NT2/D1 (cell line): ENCODE results near the gene KIAA1217.

Experiments
- SUZ12 ChIP-seq: IDR thresholded peaks from 2 replicates; pipeline ENCODE4 v1.6.1; 2011; ENCODE audit not compliant: insufficient read length, insufficient read depth; ENCODE audit errors: extremely low read depth
- YY1 ChIP-seq: IDR thresholded peaks from 2 replicates; pipeline ENCODE4 v1.6.1; 2011; ENCODE audit not compliant: insufficient read length, insufficient read depth
- ZNF274 ChIP-seq: IDR thresholded peaks from 2 replicates; pipeline ENCODE4 v1.6.1; 2011; ENCODE audit warnings: mild to moderate bottlenecking, low read depth, low read length

DNA sequence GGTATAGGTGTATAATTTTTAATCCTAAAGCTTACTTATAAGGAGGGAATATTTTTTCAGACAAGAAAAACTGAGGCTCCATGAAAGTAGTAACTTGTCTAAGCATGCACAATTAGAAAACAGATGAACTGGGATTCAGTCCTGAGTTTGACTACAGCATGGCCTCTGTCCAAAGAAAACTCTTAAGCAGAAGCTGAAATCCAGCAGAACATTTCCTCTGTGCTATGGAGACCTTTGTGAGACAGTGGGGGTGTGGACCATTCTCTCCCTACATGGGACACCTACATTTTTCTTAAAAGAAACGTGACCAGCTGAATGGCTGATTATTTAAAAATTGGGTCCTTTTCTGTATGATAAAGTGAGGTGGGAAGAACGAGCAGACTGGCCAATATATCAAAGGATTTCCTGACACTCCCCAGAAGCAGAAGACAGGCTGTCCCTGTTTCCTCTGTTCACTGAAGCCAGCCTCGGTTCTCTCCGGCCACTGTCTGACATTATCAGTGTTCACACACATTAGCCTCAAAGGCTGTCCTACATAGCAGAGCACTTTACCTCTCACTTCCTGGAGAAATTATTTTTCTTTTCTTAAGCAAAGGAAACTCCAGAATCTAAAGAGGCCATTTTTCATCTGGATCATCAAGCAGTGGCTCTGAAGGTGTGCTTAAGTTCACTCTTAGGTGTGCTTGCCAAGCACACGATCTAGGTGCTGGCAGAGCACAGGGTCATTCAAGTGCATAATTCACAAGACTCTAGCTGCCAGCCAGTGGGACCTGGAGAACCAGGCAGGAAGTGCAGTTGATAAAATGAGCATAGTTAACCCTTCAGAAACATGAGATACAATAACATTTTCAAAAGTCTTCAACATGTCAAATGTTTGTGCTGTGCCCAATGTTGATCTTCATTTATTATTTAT is 40.4 kb upstream of the KIAA1217 start:
- TF ChIP-seq YY1, result no peak
- TF ChIP-seq SUZ12, result no peak
- no peak for TF ChIP-seq ZNF274
